ENCODE results near the gene SLAMF9.

SLAMF9 gene

GRCh38 chr1:159945483-159946241 is 8.4 kb downstream of the SLAMF9 start, which contains the start of gene IGSF9:
TSS of gene IGSF9 (minus strand) at chr1:159945613. CDS start at chr1:159943454, 2,159 bp downstream.
- under 1% methylated on average over 37 of the region's 58 CpGs for WGBS

DNA sequence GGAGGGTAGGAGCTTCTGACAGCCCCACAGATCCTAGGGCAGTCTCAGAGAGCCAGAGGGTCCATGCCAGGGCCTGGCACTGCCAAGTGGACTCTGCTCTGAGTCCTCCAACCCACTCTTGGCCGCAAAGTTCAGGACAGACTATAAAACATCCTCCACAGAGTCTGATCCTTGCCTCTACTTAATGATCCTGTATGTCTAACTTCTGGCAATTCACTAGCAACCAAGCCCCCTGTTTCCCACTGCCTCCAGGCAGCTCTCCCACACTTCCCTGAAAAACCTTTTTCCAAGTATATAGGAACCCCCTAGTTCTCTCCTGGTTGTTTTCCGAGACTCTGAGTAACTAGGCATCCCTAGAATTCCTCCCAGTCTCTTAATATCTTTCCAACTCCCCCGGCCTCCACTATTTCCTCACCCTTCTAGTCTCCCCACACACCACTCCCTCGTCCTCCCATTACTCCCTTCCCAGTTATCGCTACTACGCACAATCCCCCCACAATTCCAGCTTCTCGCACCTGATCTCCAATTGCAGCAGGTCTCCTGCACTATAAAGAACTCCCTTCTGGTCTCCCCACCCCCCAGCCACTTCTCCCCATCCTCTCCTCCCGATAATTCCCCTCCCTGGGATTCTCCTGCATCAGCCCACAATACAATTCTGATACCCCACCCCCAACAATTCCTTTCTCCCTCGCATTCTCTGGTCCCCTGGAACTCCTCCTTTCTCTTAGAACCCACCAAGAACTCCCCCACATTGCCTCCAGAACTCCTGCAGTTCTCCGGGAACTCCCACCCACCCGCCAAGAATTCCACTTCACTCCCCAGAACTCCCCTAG is 9.2 kb downstream of the SLAMF9 start:
- Histone ChIP-seq H3K27ac (ENCODE audit: low read length, poor library complexity, severe bottlenecking) (no peak overlapping the region), H4K91ac (ENCODE audit: low read length) (no peak overlapping the region), H3K27me3 (ENCODE audit: control insufficient read depth in 1 of 2, insufficient read depth in 1 of 2, low read length in 2 of 2) (peaks cover 56 to 82% of the 10 kb centered on the region in 2 experiments), H3K18ac (ENCODE audit: low read depth in 1 of 2, low read length in 2 of 2) (no peak overlapping the region), H3K36me3 (ENCODE audit: control insufficient read depth in 1 of 2, insufficient read depth in 2 of 2, low read depth in 1 of 2, low read length in 2 of 2) (no peaks in the 10 kb centered on the region), H4K8ac (ENCODE audit: low read length) (no peak overlapping the region), H2BK15ac (ENCODE audit: low read depth, poor library complexity, severe bottlenecking) (no peak overlapping the region), H2AFZ (ENCODE audit: low read depth, low read length) (no peak overlapping the region), H3K4me2 (ENCODE audit: low read length, poor library complexity, severe bottlenecking) (peak overlapping the region; percentile 69), H3K79me1 (replicated peaks; ENCODE audit: low read length, poor library complexity, severe bottlenecking) (no peaks in the 10 kb centered on the region), H3K4me3 (ENCODE audit: insufficient read depth in 1 of 2, low read depth in 1 of 2, low read length in 2 of 2) (peak overlapping the region in 1 of 2 experiments; percentile 75), H3K9me3 (ENCODE audit: control insufficient read depth, low read length) (no peaks in the 10 kb centered on the region), H3K4me1 (ENCODE audit: control insufficient read depth, insufficient read depth, low read depth, low read length) (peaks cover 8% of the 10 kb centered on the region), H3K4ac (ENCODE audit: low read depth in 1 of 2, low read length in 2 of 2) (no peak overlapping the region), H2BK12ac (ENCODE audit: low read length in 2 of 2) (no peak overlapping the region), H3K9ac (ENCODE audit: low read length) (peak overlapping the region; percentile 55), H2AK5ac (ENCODE audit: low read length, severe bottlenecking) (no peak overlapping the region), H3K14ac (ENCODE audit: low read length in 2 of 2) (no peak overlapping the region), H2BK5ac (ENCODE audit: low read depth, low read length, poor library complexity, severe bottlenecking) (no peak overlapping the region), H3K23ac (ENCODE audit: low read length in 2 of 2) (no peak overlapping the region), H2BK120ac (ENCODE audit: low read depth, low read length) (no peak overlapping the region)
- no peak for DNase-seq
- 19% methylated on average over 11 of the region's 11 CpGs for whole genome bisulfite sequencing

More at GRCh38 chr1:159945483-159946241, 8.4 kb downstream of the SLAMF9 start, which contains the start of gene IGSF9:
- H4K8ac ChIP-seq (ENCODE audit: low read length), result no peak within 1 kb of the TSS
- no peak within 1 kb of the TSS for H2BK15ac ChIP-seq (ENCODE audit: low read depth, poor library complexity, severe bottlenecking)
- peak within 1 kb of the TSS; percentile 23 to 75 for H3K4me3 ChIP-seq (ENCODE audit: insufficient read depth in 1 of 2, low read depth in 1 of 2, low read length in 2 of 2)
- peak; percentile 62 for DNase-seq
- H3K9ac ChIP-seq (ENCODE audit: low read length), result peak within 1 kb of the TSS; percentile 55
- H2BK12ac ChIP-seq (ENCODE audit: low read length in 2 of 2), result no peak within 1 kb of the TSS
- H3K4me2 ChIP-seq (ENCODE audit: low read length, poor library complexity, severe bottlenecking), result peak within 1 kb of the TSS; percentile 69
- H2BK120ac ChIP-seq (ENCODE audit: low read depth, low read length), result no peak within 1 kb of the TSS
- H4K91ac ChIP-seq (ENCODE audit: low read length), result no peak within 1 kb of the TSS
- no peak within 1 kb of the TSS for H2AK5ac ChIP-seq (ENCODE audit: low read length, severe bottlenecking)
- no peak within 1 kb of the TSS for H3K23ac ChIP-seq (ENCODE audit: low read length in 2 of 2)
- no peak within 1 kb of the TSS for H3K18ac ChIP-seq (ENCODE audit: low read depth in 1 of 2, low read length in 2 of 2)
- no peak within 1 kb of the TSS for H3K14ac ChIP-seq (ENCODE audit: low read length in 2 of 2)
- no peak within 1 kb of the TSS for H2BK5ac ChIP-seq (ENCODE audit: low read depth, low read length, poor library complexity, severe bottlenecking)
- H2AFZ ChIP-seq (ENCODE audit: low read depth, low read length), result no peak within 1 kb of the TSS
- peaks cover 8% of the 10 kb centered on the region for H3K4me1 ChIP-seq (ENCODE audit: control insufficient read depth, insufficient read depth, low read depth, low read length)
- H3K27ac ChIP-seq (ENCODE audit: low read length, poor library complexity, severe bottlenecking), result no peak within 1 kb of the TSS
- H3K36me3 ChIP-seq (ENCODE audit: control insufficient read depth in 1 of 2, insufficient read depth in 2 of 2, low read depth in 1 of 2, low read length in 2 of 2), result no peaks in the 10 kb centered on the region
- no peaks in the 10 kb centered on the region for H3K9me3 ChIP-seq (ENCODE audit: control insufficient read depth, low read length)
- peaks cover 49 to 82% of the 10 kb centered on the region in 2 experiments for H3K27me3 ChIP-seq (ENCODE audit: control insufficient read depth in 1 of 2, insufficient read depth in 1 of 2, low read length in 2 of 2)
- no peaks in the 10 kb centered on the region for H3K79me1 ChIP-seq (replicated peaks; ENCODE audit: low read length, poor library complexity, severe bottlenecking)
- no peak within 1 kb of the TSS for H3K4ac ChIP-seq (ENCODE audit: low read depth in 1 of 2, low read length in 2 of 2)

GRCh38 chr1:159943908-159944622 is 10.0 kb downstream of the SLAMF9 start:
- Histone ChIP-seq H2BK12ac (ENCODE audit: low read length in 2 of 2) (no peak overlapping the region), H2BK120ac (ENCODE audit: low read depth, low read length) (no peak overlapping the region), H3K27ac (ENCODE audit: low read length, poor library complexity, severe bottlenecking) (no peak overlapping the region), H3K4me2 (ENCODE audit: low read length, poor library complexity, severe bottlenecking) (no peak overlapping the region), H2BK15ac (ENCODE audit: low read depth, poor library complexity, severe bottlenecking) (no peak overlapping the region), H3K27me3 (ENCODE audit: control insufficient read depth in 1 of 2, insufficient read depth in 1 of 2, low read length in 2 of 2) (peaks cover 59 to 87% of the 10 kb centered on the region in 2 experiments), H2AFZ (ENCODE audit: low read depth, low read length) (no peak overlapping the region), H3K14ac (ENCODE audit: low read length in 2 of 2) (peak overlapping the region in 1 of 2 experiments; percentile 18), H3K18ac (ENCODE audit: low read depth in 1 of 2, low read length in 2 of 2) (no peak overlapping the region), H2AK5ac (ENCODE audit: low read length, severe bottlenecking) (no peak overlapping the region), H3K9me3 (ENCODE audit: control insufficient read depth, low read length) (no peaks in the 10 kb centered on the region), H3K4ac (ENCODE audit: low read depth in 1 of 2, low read length in 2 of 2) (no peak overlapping the region), H4K91ac (ENCODE audit: low read length) (no peak overlapping the region), H3K4me3 (ENCODE audit: insufficient read depth in 1 of 2, low read depth in 1 of 2, low read length in 2 of 2) (no peak overlapping the region), H2BK5ac (ENCODE audit: low read depth, low read length, poor library complexity, severe bottlenecking) (no peak overlapping the region), H3K36me3 (ENCODE audit: control insufficient read depth in 1 of 2, insufficient read depth in 2 of 2, low read depth in 1 of 2, low read length in 2 of 2) (no peaks in the 10 kb centered on the region), H3K4me1 (ENCODE audit: control insufficient read depth, insufficient read depth, low read depth, low read length) (peaks cover 8% of the 10 kb centered on the region), H3K23ac (ENCODE audit: low read length in 2 of 2) (peak overlapping the region in 1 of 2 experiments; percentile 42), H4K8ac (ENCODE audit: low read length) (no peak overlapping the region), H3K79me1 (replicated peaks; ENCODE audit: low read length, poor library complexity, severe bottlenecking) (no peaks in the 10 kb centered on the region), H3K9ac (ENCODE audit: low read length) (no peak overlapping the region)
- no peak for DNase-seq
- 93% methylated on average over 7 of the region's 9 CpGs for WGBS
